ENCODE data around the gene KYNU.
"Not testable (repeated sequence)": the region's sequence is repeated elsewhere in the genome, so short reads cannot be mapped to it uniquely, and the experiment has no call there.

KYNU gene

DNA sequence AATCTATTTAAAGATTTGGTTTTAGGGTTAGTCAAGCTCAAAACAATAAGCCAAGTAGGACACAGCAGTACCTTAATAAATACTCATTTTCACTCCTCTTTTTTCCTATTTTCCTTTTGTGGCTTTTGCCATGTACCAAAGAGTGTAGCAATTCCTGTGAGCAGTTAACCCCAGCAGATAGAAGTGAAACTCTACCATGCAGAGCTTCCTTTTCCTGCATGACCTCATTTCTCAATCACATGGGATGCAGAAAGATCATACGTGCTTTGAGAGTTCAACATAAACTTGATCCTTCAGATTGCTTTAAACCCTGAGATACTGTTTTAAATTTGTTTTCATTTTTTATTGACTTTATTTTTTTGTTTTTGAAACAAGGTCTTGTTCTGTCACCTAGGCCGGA lies 152.7 kb downstream of the KYNU start:
- peaks cover 2% of the 10 kb centered on the region for H3K27me3 Mint-ChIP-seq
- H3K9me3 Mint-ChIP-seq: no peaks in the 10 kb centered on the region
- H3K36me3 Mint-ChIP-seq (ENCODE audit: low read depth): no peaks in the 10 kb centered on the region
- H3K4me1 Mint-ChIP-seq (ENCODE audit: low read depth): peaks cover 3% of the 10 kb centered on the region
- no peak overlapping the region for H3K27ac Mint-ChIP-seq
- H3K4me3 Mint-ChIP-seq: no peak overlapping the region

DNA sequence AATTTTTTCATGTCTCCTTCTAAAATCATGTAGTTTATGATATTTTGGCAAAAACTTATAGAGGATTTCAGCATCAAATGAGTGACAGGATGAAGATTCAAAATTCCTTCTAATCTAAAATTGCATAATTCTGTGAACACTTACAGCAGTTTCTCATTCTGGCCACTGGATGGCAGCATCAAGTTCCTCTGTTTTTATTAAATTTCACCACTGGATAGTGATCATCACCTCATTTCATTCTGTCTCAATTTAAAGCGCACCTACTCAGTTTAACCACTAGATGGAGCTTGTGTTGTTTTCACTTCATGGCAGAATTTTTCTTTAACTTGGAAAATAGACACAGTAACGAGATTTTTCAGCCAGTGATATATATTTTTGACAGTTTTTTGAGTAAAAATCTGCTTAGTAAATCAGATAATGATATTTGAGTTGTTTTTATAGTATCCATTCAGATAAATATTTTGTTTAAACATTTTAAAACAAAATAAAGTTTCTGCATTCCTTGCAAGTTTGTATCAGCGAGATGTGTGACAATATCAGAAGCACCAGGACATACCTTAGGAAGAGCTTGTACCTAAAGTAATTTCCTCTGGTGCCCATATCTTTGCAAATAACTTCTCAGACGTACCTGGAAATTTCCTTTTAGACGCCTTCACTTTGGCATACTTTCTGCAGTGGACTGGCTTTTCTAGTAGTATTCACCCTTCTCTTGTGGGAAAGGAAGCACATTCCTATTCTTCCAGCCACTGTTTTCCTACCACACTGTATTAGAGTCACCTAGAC lies 157.0 kb downstream of the KYNU start:
- Mint-ChIP-seq H3K36me3 (ENCODE audit: low read depth) (no peaks in the 10 kb centered on the region), H3K4me3 (no peak overlapping the region), H3K9me3 (no peaks in the 10 kb centered on the region), H3K4me1 (ENCODE audit: low read depth) (peaks cover 3% of the 10 kb centered on the region), H3K27me3 (no peaks in the 10 kb centered on the region), H3K27ac (no peak overlapping the region)

DNA sequence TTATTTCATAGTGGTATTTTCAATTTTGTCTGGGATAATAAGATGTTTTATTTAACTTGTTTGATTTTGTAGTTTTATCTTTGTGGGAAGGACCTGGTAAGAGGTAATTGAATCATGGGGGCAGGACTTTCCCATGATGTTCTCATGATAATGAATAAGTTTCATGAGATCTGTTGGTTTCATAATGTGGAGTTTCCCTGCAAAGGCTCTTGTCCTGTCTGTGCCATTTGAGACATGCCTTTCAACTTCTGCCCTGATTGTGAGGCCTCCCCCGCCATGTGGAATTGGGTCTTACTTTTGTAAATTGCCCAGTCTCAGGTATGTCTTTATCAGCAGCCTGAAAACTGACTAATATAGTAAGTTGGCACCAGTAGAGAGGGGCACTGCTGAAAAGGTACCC lies 174.0 kb downstream of the KYNU start:
- peaks cover 6% of the 10 kb centered on the region for H3K27me3 Mint-ChIP-seq
- H3K4me1 Mint-ChIP-seq (ENCODE audit: low read depth): peaks cover 5% of the 10 kb centered on the region
- H3K9me3 Mint-ChIP-seq: no peaks in the 10 kb centered on the region
- no peaks in the 10 kb centered on the region for H3K36me3 Mint-ChIP-seq (ENCODE audit: low read depth)
- no peak overlapping the region for H3K27ac Mint-ChIP-seq
- H3K4me3 Mint-ChIP-seq: no peak overlapping the region

DNA sequence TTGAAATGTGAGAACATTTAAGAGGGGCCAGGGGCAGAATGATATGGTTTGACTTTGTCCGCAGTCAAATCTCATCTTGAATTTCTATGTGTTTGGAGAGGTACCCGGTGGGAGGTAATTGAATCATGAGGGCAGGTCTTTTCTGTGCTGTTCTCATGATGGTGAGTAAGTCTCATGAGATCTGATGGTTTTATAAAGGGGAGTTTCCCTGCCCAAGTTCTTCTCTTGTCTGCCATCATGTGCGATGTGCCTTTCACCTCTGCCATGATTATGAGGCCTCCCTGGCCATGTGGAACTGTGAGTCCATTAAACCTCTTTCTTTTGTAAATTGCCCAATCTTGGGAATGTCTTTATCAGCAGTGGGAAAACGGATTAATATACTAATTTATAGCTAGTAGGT lies 176.0 kb downstream of the KYNU start:
- not testable (repeated sequence) for H3K4me1 Mint-ChIP-seq (ENCODE audit: low read depth); H3K9me3 Mint-ChIP-seq; H3K27me3 Mint-ChIP-seq; H3K4me3 Mint-ChIP-seq; H3K36me3 Mint-ChIP-seq (ENCODE audit: low read depth); H3K27ac Mint-ChIP-seq

DNA sequence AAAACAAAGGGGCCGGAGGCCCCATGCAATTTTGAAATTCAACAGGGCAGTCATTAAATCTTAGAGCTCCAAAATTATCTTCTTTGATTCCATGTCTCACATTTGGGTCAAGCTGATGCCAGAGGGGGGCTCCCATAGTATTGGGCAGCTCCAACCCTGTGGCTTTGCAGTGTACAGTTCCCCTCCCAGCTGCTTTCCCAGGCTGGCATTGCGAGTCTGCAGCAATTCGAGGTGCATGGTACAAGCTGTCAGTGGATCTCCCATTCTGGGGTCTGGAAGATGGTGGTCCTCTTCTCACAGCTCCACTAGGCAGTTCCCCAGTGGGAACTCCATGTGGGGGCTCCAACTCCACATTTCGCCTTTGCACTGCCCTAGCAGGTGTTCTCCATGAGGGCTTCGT lies 179.1 kb downstream of the KYNU start:
- Mint-ChIP-seq H3K4me1 (ENCODE audit: low read depth) (peaks cover 3% of the 10 kb centered on the region), H3K27ac (no peak overlapping the region), H3K4me3 (no peak overlapping the region), H3K27me3 (peaks cover 17% of the 10 kb centered on the region), H3K9me3 (peaks cover 5% of the 10 kb centered on the region), H3K36me3 (ENCODE audit: low read depth) (peaks cover 6% of the 10 kb centered on the region)

DNA sequence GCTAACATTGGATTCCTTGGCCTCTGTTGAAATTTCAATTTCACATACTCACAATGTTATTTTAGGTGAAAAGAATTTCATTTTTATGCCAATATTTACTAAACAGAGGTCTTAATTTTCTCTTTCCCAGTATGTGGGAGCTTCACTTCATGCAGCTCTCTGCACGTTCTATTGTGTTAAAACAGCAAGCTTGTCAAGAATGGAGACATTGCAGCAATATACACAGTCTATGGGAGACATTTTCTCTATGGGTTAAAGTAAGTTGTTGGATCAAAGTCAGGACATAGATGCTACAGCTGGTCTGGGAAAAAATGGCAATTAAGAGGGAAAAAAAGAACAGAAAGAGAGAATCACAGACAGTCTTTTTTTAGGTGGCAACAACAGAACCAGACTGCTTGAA lies 181.4 kb downstream of the KYNU start:
- H3K36me3 Mint-ChIP-seq (ENCODE audit: low read depth): peaks cover 6% of the 10 kb centered on the region
- H3K4me1 Mint-ChIP-seq (ENCODE audit: low read depth): no peaks in the 10 kb centered on the region
- H3K27me3 Mint-ChIP-seq: peaks cover 15% of the 10 kb centered on the region
- H3K9me3 Mint-ChIP-seq: peaks cover 5% of the 10 kb centered on the region
- no peak overlapping the region for H3K4me3 Mint-ChIP-seq
- no peak overlapping the region for H3K27ac Mint-ChIP-seq

DNA sequence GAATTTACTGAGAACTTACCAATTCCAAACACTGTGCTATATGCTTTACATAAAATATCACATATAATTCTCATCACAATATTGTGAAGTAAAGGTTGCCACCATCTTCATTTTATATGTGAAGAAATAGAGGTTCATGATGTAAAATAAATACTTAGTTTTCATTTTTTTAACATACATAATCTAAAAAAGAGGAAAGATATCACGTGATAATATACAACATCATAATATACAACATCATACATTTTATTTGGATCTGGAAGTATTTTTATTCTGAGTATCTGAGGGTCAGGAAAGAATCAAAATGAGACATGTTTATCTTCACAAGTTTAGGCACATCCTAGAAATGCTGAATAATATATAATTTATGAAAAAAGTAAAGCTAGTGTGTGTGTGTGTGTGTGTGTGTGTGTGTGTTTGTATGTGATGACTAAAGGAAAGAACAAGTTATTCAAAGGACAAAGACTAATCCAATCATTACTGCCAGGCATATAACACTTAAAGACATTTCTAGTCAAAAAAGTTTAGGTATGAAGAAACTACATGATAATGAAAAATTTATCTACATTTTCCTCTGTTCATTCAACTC lies 186.2 kb downstream of the KYNU start:
- peaks cover 9% of the 10 kb centered on the region for H3K9me3 Mint-ChIP-seq
- H3K27me3 Mint-ChIP-seq: peaks cover 19% of the 10 kb centered on the region
- H3K4me1 Mint-ChIP-seq (ENCODE audit: low read depth): peaks cover 5% of the 10 kb centered on the region
- H3K4me3 Mint-ChIP-seq: no peak overlapping the region
- no peaks in the 10 kb centered on the region for H3K36me3 Mint-ChIP-seq (ENCODE audit: low read depth)
- H3K27ac Mint-ChIP-seq: no peak overlapping the region

DNA sequence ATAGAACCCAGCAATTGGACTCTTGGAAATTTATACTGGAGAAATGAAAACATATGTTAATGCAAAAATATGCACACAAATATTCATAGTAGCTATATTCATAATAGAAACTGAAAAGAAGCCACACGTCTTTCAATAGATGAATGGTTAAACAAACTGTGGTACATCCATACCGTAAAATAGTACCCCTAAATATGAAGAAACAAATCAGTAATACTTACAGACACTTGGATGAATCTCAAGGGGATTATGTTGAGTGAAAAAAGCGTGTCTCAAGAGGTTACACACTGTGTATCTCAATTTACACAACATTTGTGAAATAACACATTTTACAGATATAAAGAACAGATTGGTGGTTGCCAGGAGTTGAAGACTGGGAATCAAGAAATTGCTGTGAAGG lies 190.6 kb downstream of the KYNU start:
- Mint-ChIP-seq H3K27me3 (peaks cover 4% of the 10 kb centered on the region), H3K4me1 (ENCODE audit: low read depth) (peaks cover 5% of the 10 kb centered on the region), H3K9me3 (peaks cover 9% of the 10 kb centered on the region), H3K36me3 (ENCODE audit: low read depth) (no peaks in the 10 kb centered on the region), H3K4me3 (no peak overlapping the region), H3K27ac (no peak overlapping the region)

DNA sequence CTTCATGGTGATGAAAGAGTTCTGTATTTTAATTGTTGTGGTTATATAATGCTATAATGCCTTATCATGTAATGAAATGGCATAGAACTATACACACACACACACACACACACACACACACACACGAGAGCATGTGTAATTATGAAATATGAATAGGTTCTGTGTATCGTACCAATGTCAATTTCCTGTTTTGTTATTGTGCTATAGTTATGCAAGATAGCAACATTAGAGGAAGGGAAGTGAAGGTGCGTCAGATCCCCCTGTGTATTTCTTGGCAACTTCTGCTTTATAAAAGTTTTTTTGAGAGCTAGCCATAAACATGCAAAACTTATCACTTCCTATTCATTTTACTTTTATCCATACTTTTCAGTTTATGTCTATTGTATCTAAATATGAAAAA lies 191.0 kb downstream of the KYNU start:
- H3K27ac Mint-ChIP-seq: no peak overlapping the region
- no peak overlapping the region for H3K4me3 Mint-ChIP-seq
- peaks cover 5% of the 10 kb centered on the region for H3K4me1 Mint-ChIP-seq (ENCODE audit: low read depth)
- peaks cover 9% of the 10 kb centered on the region for H3K9me3 Mint-ChIP-seq
- no peaks in the 10 kb centered on the region for H3K36me3 Mint-ChIP-seq (ENCODE audit: low read depth)
- H3K27me3 Mint-ChIP-seq: peaks cover 4% of the 10 kb centered on the region

DNA sequence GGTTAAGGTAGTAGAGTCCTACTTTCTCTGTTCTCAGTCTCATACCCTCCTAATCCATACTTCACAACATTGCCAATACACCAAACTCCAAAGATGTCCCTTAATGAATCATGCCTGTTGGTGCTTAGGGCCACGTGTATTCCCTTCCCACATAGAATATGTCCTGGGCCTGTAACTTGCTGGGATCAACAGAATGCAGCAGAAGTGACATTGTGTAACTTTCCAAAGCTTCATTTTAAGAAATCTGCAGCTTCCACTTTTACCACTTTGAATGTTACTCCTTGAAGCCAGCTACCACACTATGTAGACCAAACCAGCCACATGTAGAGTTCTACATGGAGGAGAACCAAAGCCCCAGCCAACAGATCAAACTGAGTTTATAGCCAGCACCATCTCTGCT lies 193.2 kb downstream of the KYNU start:
- no peaks in the 10 kb centered on the region for H3K36me3 Mint-ChIP-seq (ENCODE audit: low read depth)
- H3K27ac Mint-ChIP-seq: no peak overlapping the region

DNA sequence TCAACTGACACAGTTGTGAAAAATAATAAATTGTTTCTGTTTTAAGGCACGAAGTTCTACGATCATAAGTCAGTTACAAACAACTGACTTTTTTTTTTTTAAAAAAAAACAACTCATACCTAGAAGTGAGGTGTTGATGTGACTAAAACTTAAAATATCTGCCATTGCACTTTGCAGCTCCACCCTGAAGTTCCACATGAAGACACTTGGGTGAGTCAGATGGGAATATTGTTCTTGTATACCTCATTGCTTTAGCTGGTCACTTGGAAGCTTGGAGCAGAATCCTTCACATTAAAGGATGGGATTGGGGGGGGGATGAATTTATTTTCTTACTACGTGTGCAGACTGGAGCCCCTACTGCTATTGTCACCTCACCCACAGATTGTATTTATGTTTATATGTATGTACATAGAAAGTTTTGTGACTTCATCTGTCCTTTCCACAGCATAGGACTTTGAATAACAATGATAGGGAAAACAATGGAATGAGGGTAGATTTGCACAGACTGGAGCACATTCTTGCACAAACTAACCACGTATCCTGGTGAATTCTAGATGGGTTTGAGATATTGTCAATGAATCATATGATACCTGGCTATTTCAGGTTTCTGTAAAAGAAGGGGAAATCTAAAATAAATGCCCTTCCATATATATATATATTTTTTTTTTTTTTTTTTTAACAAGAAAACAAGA lies 193.9 kb downstream of the KYNU start:
- Mint-ChIP-seq H3K27ac (no peak overlapping the region), H3K27me3 (peaks cover 4% of the 10 kb centered on the region), H3K4me3 (no peak overlapping the region), H3K36me3 (ENCODE audit: low read depth) (no peaks in the 10 kb centered on the region), H3K9me3 (peaks cover 12% of the 10 kb centered on the region), H3K4me1 (ENCODE audit: low read depth) (peaks cover 5% of the 10 kb centered on the region)

More for the DNA sequence above, 193.2 kb downstream of the KYNU start:
- Mint-ChIP-seq H3K27me3 (peaks cover 4% of the 10 kb centered on the region), H3K4me1 (ENCODE audit: low read depth) (peaks cover 5% of the 10 kb centered on the region), H3K9me3 (peaks cover 12% of the 10 kb centered on the region), H3K4me3 (no peak overlapping the region)

DNA sequence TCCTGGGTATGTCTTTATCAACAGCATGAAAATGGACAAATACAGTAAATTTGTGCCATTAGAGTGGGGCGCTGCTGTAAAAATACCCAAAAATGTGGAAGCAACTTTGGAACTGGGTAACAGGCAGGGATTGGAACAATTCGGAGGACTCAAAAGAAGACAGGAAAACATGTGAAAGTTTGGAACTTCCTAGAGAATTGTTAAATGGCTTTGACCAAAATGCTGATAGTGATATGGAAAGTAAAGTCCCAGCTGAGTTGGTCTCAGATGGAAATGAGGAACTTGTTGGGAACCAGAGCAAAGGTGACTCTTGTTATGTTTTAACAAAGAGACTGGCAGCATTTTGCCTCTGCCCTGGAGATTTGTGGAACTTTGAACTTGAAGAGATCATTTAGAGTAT lies 197.4 kb downstream of the KYNU start:
- H3K4me3 Mint-ChIP-seq; H3K27ac Mint-ChIP-seq; H3K27me3 Mint-ChIP-seq; H3K4me1 Mint-ChIP-seq (ENCODE audit: low read depth); H3K36me3 Mint-ChIP-seq (ENCODE audit: low read depth): not testable (repeated sequence)
- H3K9me3 Mint-ChIP-seq: peaks cover 12% of the 10 kb centered on the region

DNA sequence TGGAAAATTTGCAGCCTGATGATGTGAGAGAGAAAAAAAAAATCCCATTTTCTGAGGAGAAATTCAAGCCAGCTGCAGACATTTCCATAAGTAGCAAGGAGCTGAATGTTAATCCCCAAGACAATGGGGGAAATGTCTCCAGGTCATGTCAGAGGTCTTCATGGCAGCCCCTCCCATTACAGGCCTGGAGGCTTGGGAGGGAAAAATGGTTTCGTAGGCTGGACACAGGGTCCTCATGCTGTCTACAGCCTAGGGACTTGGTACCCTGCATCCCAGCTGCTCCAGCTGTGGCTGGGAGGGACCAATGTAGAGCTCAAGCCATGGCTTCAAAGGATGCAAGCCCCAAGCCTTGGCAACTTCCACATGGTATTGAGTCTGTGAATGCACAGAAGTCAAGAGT lies 198.2 kb downstream of the KYNU start:
- Mint-ChIP-seq H3K27me3 (no peaks in the 10 kb centered on the region), H3K27ac (no peak overlapping the region), H3K4me3 (no peak overlapping the region), H3K36me3 (ENCODE audit: low read depth) (no peaks in the 10 kb centered on the region), H3K9me3 (peaks cover 12% of the 10 kb centered on the region), H3K4me1 (ENCODE audit: low read depth) (no peaks in the 10 kb centered on the region)

DNA sequence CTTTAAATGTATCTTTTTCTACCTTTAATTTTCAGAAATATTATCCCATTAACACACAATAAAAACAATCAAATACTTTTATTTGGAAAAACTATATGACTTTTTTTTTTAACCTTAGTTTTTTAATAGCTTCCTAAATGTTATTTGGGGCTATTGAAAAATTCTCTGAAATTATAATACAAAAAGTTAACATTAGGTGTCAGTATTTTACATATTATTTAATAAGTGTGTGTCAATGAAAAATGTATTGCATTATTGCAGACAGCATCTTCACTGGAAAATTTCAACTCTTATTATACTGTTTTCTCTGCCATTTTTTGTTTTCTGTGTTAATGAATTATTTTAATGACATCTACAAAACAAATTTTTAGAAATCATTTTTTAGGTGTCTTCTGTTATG lies 200.6 kb downstream of the KYNU start:
- H3K4me1 Mint-ChIP-seq (ENCODE audit: low read depth): peaks cover 4% of the 10 kb centered on the region
- H3K4me3 Mint-ChIP-seq: no peak overlapping the region
- no peaks in the 10 kb centered on the region for H3K27me3 Mint-ChIP-seq
- H3K27ac Mint-ChIP-seq: no peak overlapping the region
- H3K9me3 Mint-ChIP-seq: peaks cover 12% of the 10 kb centered on the region
- H3K36me3 Mint-ChIP-seq (ENCODE audit: low read depth): no peaks in the 10 kb centered on the region

DNA sequence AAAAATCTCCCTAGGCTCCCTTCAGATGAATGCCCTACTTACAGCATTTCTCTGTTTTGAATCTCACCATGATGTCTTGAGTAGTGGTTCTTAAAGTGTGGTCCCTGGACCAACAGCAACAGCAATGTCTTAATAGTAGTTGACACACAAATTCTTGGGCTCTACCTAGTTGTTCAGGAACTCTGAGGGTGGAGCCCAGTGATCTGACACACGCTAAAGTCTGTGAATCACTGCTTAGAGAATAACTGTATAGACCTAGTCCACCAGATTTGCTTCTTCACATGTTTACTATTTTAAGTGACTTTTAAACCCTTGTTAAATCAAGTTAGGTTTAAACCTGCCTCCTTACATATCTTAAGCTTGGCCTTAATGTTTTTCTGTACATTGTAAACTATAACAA lies 204.2 kb downstream of the KYNU start:
- Mint-ChIP-seq H3K27me3 (no peaks in the 10 kb centered on the region), H3K36me3 (ENCODE audit: low read depth) (no peaks in the 10 kb centered on the region), H3K4me1 (ENCODE audit: low read depth) (peaks cover 27% of the 10 kb centered on the region), H3K4me3 (no peak overlapping the region), H3K27ac (no peak overlapping the region), H3K9me3 (no peaks in the 10 kb centered on the region)

Data from stimulated activated naive CD8-positive, alpha-beta T cell treated with anti-CD3 and anti-CD28 coated beads, Interleukin-15, Interleukin-2, amounts not matched to agents 100 ng/mL and 50 ng/mL, for 24 hours (primary cell).